GM12874 (cell line): ENCODE measurements around the gene ACYP1.

Source experiments
- CTCF ChIP-seq: IDR thresholded peaks from 2 replicates; pipeline ENCODE4 v1.5.1; 2011; ENCODE audit warnings: low read depth, mild to moderate bottlenecking, control low read depth, low read length, moderate library complexity; ENCODE audit not compliant: insufficient read depth

The ACYP1 gene

GRCh38 chr14:75063491-75064204 is at the start of gene ACYP1:
TSS of gene ACYP1 (minus strand) at chr14:75064024. CDS start at chr14:75063553, 471 bp downstream.
- no peak for TF ChIP-seq CTCF

GRCh38 chr14:75109877-75110276 is 46.1 kb upstream of the ACYP1 start:
- TF ChIP-seq CTCF, result no peak

- TF ChIP-seq CTCF, result no peak
Measured at GRCh38 chr14:75107186-75107585, 43.4 kb upstream of the ACYP1 start.

GRCh38 chr14:75101491-75101890 is 37.7 kb upstream of the ACYP1 start:
- TF ChIP-seq CTCF, result no peak

GRCh38 chr14:75098682-75099081 is 34.9 kb upstream of the ACYP1 start:
- no peak for TF ChIP-seq CTCF

GRCh38 chr14:75098212-75098611 is 34.4 kb upstream of the ACYP1 start:
- no peak for TF ChIP-seq CTCF

- TF ChIP-seq CTCF, result no peak
Measured at GRCh38 chr14:75096959-75097358, 33.1 kb upstream of the ACYP1 start.

- no peak for TF ChIP-seq CTCF
Measured at GRCh38 chr14:75095690-75096089, 31.9 kb upstream of the ACYP1 start.
